GM12874 (cell line): ENCODE results near the gene PPARD.

Source experiments
- TF ChIP-seq, protein P1 (sequence below): IDR thresholded peaks from 2 replicates; pipeline ENCODE4 v1.5.1; 2011; ENCODE audit warnings: low read depth, mild to moderate bottlenecking, control low read depth, low read length, moderate library complexity; ENCODE audit not compliant: insufficient read depth

The PPARD gene

DNA sequence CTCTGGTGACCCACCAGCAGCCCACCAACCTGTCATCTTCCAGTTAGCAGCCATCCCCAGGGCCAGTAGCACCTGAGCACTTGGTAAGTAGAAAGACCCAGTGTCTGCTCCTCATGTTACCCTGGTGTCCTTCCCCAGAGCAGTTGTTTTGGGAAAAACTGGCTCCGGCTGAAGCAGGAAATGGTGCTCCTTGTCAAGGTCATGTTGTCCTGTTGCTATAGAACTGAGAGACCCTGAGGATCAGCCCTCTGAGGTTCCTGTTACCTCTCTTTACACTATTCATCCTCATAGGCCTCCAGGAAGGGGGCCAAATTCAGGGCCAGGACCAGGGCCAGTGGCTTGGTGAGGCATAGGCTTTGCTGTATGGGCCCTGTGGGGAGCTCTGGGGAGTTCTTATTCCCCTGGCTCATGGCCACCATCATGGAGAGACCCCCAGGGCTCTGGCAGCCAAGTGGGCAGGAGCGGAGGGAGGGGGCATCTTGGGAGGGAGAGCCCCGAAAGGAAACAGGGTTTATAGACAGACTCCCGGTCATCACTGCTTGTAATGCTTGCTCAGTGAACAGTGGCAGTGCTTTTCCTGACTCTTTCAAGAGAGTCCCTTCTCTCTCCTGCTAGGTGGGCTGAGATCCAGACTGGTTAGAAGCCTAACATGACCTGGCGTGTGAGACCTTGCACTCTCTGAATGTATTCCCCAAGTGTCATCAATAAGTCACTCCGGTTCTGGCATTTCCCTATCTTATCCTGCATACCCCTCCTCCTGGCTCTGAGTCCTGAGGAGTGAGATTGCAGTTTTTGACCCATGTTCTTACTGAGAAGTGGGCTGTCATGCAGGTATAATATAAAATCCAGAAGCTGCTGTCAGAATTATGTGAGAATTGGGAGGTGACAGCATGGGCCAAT is 50.7 kb downstream of the PPARD start:
- TF ChIP-seq, protein P1, sequence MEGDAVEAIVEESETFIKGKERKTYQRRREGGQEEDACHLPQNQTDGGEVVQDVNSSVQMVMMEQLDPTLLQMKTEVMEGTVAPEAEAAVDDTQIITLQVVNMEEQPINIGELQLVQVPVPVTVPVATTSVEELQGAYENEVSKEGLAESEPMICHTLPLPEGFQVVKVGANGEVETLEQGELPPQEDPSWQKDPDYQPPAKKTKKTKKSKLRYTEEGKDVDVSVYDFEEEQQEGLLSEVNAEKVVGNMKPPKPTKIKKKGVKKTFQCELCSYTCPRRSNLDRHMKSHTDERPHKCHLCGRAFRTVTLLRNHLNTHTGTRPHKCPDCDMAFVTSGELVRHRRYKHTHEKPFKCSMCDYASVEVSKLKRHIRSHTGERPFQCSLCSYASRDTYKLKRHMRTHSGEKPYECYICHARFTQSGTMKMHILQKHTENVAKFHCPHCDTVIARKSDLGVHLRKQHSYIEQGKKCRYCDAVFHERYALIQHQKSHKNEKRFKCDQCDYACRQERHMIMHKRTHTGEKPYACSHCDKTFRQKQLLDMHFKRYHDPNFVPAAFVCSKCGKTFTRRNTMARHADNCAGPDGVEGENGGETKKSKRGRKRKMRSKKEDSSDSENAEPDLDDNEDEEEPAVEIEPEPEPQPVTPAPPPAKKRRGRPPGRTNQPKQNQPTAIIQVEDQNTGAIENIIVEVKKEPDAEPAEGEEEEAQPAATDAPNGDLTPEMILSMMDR: no peak

DNA sequence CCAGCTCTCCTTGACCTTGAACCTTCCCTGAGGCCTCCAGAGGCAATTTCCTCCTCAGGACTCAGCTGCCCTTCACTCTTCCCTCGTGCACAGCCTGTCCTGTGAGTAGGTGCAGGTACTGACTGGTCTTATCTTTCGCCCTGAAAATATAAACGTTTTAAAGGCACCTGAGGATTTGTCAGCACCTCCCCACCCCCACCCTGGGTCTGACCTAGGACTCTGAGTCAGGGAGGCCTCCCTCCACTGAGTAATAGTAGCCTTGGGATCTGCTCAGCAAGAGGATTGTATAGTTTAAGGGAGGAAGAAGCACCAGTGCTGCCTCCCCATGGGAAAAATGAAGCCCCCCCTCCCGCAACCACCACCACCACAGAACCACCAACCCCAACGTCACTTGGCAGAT is 54.6 kb downstream of the PPARD start:
- TF ChIP-seq, protein P1: no peak

DNA sequence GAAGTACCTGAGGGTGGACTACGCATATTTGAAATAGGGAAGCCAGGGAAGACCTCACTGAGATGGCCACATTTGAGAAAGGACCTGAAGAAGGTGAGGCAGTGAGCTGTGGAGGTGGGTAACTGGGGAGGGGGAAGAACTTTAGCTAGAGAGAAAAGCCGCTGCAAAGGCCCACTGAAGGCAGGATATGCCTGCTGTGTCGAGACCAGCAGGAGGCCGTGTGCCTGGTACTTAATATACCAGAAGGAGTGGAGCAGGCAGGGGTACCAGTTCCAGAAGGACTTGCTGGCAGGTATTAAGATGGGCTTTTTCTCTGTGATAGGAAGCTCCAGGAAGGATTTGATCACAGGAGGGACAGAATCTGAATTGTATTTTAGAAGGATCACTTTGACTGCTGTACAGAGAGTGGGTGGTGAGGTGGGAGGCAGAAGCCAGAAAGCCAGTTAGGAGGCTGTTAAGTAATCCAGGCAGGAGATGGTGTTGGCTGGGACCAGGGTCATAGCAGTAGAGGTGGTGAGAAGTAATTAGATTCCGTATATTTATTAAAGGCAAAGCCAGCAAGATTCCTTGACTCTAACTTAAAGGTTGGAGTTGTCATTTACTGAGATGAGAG is 55.6 kb downstream of the PPARD start:
- TF ChIP-seq, protein P1: no peak

DNA sequence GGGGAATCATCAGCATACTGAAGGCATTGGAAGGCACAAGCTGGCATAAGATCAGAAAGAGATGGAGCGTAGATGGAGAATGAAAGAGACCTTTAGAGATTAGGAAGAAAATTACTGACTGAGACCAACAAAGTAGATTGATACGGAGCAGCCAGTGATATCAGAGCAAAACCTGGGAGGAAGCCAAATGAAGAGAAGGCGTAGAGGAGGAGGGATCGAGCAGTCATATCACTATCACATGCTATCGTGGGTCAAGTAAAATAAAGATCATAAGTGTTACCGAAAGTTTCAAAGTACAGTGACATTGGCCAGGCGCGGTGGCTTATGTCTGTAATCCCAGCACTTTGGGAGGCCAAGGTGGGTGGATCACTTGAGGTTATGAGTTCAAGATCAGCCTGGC is 56.2 kb downstream of the PPARD start:
- TF ChIP-seq, protein P1: no peak

DNA sequence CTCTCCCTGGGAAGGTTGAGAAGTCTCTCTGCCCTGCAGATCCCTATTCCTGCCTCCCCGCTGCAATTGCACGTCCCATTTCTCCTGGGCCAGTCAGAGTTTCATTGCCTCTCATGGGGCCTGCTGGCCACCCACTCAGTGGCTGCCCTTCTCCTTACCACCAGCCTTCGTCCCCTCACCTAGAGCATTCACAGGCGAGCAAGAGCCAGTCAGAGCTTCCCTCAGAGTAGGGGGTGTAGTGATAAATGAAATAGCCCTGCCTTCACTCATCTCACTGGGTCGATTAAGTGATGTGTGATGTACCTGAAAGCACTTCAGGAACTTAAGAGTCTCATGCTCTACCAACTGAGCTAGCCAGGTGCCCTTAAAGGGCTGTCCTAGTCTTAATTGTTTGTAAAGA is 57.8 kb downstream of the PPARD start:
- TF ChIP-seq, protein P1: no peak

DNA sequence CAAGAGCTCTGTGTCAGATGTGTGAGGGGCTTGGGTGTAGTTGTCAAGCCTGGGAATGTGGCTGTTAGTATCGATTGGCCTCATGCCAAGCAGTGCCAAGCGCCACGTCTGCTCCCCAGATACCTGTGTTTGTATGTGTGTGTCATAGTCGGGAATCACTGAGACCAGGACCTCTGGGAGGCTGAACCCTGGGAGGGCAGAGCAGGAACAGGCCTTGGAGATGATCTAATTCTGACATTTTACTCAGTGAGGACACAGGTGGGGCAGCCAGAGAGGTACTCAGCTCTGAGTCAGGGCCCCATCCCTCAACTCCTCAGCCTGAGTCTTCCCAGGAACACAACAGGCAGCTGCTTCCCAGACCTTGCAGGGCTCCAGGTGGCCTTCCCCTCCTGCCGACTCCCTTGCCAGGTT is 58.5 kb downstream of the PPARD start:
- TF ChIP-seq, protein P1: no peak

DNA sequence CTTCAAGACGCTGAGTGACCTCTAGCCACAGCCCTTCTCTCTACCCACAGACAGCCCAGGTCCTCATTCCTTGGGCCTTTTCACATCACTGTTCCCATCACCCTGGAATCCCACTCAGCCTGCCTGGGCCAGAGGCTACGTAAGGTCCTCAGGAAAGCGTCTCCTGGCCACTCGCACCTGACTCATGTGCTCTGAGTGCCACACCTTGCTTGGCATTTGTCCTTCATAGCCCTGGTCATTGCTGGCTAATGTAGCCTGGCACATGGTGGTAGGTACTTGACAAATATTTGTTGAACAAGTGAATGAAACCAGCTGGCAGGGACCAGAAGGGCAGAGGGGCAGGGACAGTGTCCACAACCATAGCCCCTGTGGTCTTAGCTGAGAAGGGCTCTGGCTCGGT is 59.2 kb downstream of the PPARD start:
- TF ChIP-seq, protein P1: no peak
